Stomach (tissue), 4 donors: ENCODE data around the gene FOXN4.

Experiments used
- POLR2A ChIP-seq, 4 donors: fragments of 450-650 bp; IDR thresholded peaks; one replicate each; pipeline ENCODE4 v1.6.1; 2016; ENCODE audit warnings: antibody characterized with exemption in 4 of 4, control low read depth in 2 of 4, mild to moderate bottlenecking in 1 of 4, moderate library complexity in 1 of 4
- TF ChIP-seq, protein P1 (sequence below), 7 experiments: fragments of 450-650 bp in 4 of 7; fragments of 200-600 bp in 3 of 7; sonication (generic) in 3 of 7; IDR thresholded peaks; one replicate each; pipeline ENCODE4 v1.5.1; 2016 to 2019; ENCODE audit warnings: antibody characterized with exemption in 7 of 7, control low read depth in 2 of 7, mild to moderate bottlenecking in 1 of 7

- no peak for TF ChIP-seq POLR2A (IDR thresholded peaks at IDR 0.05)
- TF ChIP-seq, protein P1, sequence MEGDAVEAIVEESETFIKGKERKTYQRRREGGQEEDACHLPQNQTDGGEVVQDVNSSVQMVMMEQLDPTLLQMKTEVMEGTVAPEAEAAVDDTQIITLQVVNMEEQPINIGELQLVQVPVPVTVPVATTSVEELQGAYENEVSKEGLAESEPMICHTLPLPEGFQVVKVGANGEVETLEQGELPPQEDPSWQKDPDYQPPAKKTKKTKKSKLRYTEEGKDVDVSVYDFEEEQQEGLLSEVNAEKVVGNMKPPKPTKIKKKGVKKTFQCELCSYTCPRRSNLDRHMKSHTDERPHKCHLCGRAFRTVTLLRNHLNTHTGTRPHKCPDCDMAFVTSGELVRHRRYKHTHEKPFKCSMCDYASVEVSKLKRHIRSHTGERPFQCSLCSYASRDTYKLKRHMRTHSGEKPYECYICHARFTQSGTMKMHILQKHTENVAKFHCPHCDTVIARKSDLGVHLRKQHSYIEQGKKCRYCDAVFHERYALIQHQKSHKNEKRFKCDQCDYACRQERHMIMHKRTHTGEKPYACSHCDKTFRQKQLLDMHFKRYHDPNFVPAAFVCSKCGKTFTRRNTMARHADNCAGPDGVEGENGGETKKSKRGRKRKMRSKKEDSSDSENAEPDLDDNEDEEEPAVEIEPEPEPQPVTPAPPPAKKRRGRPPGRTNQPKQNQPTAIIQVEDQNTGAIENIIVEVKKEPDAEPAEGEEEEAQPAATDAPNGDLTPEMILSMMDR (IDR thresholded peaks at IDR 0.05): no peak
Observed at GRCh38 chr12:109228664-109229063, 80.4 kb downstream of the FOXN4 start.
